ENCODE data around the gene ERP44.
A peak's percentile ranks its signal among the peaks of the same experiment; 100 is the strongest.
"Not testable (repeated sequence)": the region's sequence is repeated elsewhere in the genome, so short reads cannot be mapped to it uniquely, and the experiment has no call there.

Gene ERP44

DNA sequence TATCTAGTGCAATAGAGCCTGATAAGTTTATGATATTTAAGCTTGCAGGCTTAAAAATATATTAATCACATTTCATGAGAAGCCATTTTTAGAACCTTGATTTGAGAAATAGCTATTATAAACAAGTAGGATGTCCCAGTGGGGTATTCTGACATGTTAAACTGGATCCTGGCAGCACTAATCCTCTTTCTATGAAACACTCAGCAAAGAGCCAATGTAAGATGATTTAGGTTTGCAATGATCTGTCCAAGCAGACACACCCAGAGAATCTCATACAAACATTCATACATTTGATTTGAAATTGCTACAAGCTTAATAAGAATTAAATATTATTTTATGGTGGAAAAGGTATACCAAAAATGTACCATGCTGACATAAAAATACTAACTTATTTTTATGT is 86.5 kb downstream of the ERP44 start:
- H3K4me3 ChIP-seq (replicated peaks in 1 of 2; ENCODE audit: low read depth in 2 of 2, low read length in 2 of 2) = no peak overlapping the region
- TF ChIP-seq, protein P1, sequence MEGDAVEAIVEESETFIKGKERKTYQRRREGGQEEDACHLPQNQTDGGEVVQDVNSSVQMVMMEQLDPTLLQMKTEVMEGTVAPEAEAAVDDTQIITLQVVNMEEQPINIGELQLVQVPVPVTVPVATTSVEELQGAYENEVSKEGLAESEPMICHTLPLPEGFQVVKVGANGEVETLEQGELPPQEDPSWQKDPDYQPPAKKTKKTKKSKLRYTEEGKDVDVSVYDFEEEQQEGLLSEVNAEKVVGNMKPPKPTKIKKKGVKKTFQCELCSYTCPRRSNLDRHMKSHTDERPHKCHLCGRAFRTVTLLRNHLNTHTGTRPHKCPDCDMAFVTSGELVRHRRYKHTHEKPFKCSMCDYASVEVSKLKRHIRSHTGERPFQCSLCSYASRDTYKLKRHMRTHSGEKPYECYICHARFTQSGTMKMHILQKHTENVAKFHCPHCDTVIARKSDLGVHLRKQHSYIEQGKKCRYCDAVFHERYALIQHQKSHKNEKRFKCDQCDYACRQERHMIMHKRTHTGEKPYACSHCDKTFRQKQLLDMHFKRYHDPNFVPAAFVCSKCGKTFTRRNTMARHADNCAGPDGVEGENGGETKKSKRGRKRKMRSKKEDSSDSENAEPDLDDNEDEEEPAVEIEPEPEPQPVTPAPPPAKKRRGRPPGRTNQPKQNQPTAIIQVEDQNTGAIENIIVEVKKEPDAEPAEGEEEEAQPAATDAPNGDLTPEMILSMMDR (IDR thresholded peaks at IDR 0.05; ENCODE audit: low read depth, low read length) = no peak
- DNase-seq (ENCODE audit: low read depth in 2 of 2) = no peak

DNA sequence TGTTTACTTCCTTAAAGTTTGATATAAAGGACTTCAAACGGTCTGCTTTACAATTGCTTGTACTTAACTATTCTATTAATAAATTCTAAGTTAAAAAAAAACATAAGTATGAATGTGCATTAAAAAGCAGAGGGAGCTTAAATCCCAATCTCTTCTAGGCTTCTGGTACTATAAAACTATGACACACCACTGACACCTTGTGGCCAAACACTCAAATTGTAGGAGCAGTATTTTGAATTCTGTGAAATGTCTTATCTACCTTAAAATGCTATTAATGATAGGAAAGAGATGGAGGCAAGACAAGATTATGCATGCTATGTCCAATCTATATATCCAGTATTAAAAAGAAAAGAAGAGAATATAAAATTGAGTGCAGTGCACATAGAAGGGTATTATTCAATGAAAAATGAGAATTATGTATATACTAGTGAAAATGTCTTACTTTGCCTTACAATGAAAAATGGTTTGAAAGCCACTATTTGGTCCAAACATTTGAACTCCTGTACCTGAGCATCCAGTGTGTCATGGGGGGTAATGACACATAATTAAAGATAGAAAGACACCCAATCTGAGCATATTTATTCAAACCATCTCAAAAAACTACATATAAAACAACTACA is 87.6 kb downstream of the ERP44 start:
- peak; percentile 60 to 82 for DNase-seq (ENCODE audit: low read depth in 2 of 2)
- H3K4me3 ChIP-seq (replicated peaks in 1 of 2; ENCODE audit: low read depth in 2 of 2, low read length in 2 of 2) = no peak overlapping the region
- TF ChIP-seq, protein P1 (IDR thresholded peaks at IDR 0.05; ENCODE audit: low read depth, low read length) = peak; percentile 58

DNA sequence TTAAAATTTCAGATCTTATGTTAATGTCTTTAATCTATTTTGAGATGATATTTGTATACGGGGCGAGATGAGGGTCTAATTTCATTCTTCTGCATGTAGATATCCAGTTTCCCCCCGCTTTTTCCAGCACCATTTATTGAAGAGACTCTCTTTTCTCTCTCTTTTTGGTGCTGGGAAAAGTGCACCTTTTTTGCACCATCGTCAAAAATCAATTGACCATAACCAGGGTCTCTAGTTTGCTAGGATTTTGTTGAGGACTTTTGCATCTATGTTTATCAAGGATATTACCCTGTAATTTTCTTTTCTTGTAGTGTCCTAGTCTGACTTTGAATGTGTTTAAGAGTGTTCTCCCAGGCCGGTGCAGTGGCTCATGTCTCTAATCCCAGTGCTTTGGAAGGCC is 99.0 kb downstream of the ERP44 start:
- H3K4me3 ChIP-seq (replicated peaks in 1 of 2; ENCODE audit: low read depth in 2 of 2, low read length in 2 of 2) = no peak overlapping the region
- no peak for DNase-seq (ENCODE audit: low read depth in 2 of 2)
- TF ChIP-seq, protein P1 (IDR thresholded peaks at IDR 0.05; ENCODE audit: low read depth, low read length) = no peak

GRCh38 chr9:99998866-99999265 is 99.9 kb downstream of the ERP44 start:
- no peak for DNase-seq (ENCODE audit: low read depth in 2 of 2)
- no peak overlapping the region for H3K4me3 ChIP-seq (replicated peaks in 1 of 2; ENCODE audit: low read depth in 2 of 2, low read length in 2 of 2)
- TF ChIP-seq, protein P1 (IDR thresholded peaks at IDR 0.05; ENCODE audit: low read depth, low read length) = no peak

- TF ChIP-seq, protein P1 (IDR thresholded peaks at IDR 0.05; ENCODE audit: low read depth, low read length) = no peak
- no peak for DNase-seq (ENCODE audit: low read depth in 2 of 2)
- H3K4me3 ChIP-seq (replicated peaks in 1 of 2; ENCODE audit: low read depth in 2 of 2, low read length in 2 of 2) = no peak overlapping the region
Measured at GRCh38 chr9:99998266-99998665, 100.5 kb downstream of the ERP44 start.

DNA sequence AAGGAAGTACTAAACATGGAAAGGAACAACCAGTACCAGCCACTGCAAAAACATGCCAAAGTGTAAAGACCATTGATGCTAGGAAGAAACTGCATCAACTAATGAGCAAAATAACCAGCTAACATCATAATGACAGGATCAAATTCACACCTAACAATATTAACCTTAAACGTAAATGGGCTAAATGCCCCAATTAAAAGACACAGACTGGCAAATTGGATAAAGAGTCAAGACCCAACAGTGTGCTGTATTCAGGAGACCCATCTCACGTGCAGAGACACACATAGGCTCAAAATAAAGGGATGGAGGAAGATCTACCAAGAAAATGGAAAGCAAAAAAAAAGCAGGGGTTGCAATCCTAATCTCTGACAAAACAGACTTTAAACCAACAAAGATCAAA is 108.3 kb downstream of the ERP44 start:
- not testable (repeated sequence) for H3K4me3 ChIP-seq (replicated peaks in 1 of 2; ENCODE audit: low read depth in 2 of 2, low read length in 2 of 2); DNase-seq (ENCODE audit: low read depth in 2 of 2)

GRCh38 chr9:99986642-99987041 is 112.2 kb downstream of the ERP44 start:
- no peak overlapping the region for H3K4me3 ChIP-seq (replicated peaks in 1 of 2; ENCODE audit: low read depth in 2 of 2, low read length in 2 of 2)
- TF ChIP-seq, protein P1 (IDR thresholded peaks at IDR 0.05; ENCODE audit: low read depth, low read length) = no peak
- no peak for DNase-seq (ENCODE audit: low read depth in 2 of 2)
